Liver (tissue), 9 donors: ENCODE data around the gene OTOG. TPM values are rescaled to one million over a fixed set of nuclear protein-coding genes. Genes with fewer than 3 reads are reported as not detected.

Experiments
- DNase-seq: peaks from one replicate; pipeline ENCODE4 v3.0.0-alpha.2; 2017; ENCODE audit warnings: low spot score
- H3K27ac ChIP-seq, 2 donors: one replicate each; pipeline ENCODE4 v1.7.0; 2013; ENCODE audit warnings: inconsistent platforms in 2 of 2, low read length in 2 of 2, control low read depth in 1 of 2, low read depth in 1 of 2, mild to moderate bottlenecking in 1 of 2
- H3K27me3 ChIP-seq, 4 donors: one replicate each; pipeline versions ENCODE4 v1.6.1 to v1.7.0; 2013; ENCODE audit warnings: low read length in 3 of 4, inconsistent platforms in 1 of 4, mild to moderate bottlenecking in 1 of 4, moderate library complexity in 1 of 4; ENCODE audit not compliant: control insufficient read depth in 4 of 4, insufficient read depth in 4 of 4
- H3K36me3 ChIP-seq, 4 donors: one replicate each; pipeline versions ENCODE4 v1.6.1 to v1.7.0; 2013; ENCODE audit warnings: low read length in 3 of 4, mild to moderate bottlenecking in 3 of 4, low read depth in 1 of 4, moderate library complexity in 1 of 4; ENCODE audit not compliant: control insufficient read depth in 4 of 4, insufficient read depth in 3 of 4
- H3K4me1 ChIP-seq, 4 donors: one replicate each; pipeline versions ENCODE4 v1.6.1 to v1.7.0; 2013; ENCODE audit warnings: low read length in 3 of 4, mild to moderate bottlenecking in 3 of 4, moderate library complexity in 1 of 4; ENCODE audit not compliant: control insufficient read depth in 4 of 4, insufficient read depth in 4 of 4
- H3K4me3 ChIP-seq, 3 donors: one replicate each; pipeline versions ENCODE4 v1.6.1 to v1.7.0; 2013; ENCODE audit warnings: low read length in 3 of 3, control low read depth in 1 of 3, low read depth in 1 of 3, mild to moderate bottlenecking in 1 of 3
- H3K9ac ChIP-seq, 2 donors: one replicate each; pipeline ENCODE4 v1.7.0; 2013; ENCODE audit warnings: low read length in 2 of 2, mild to moderate bottlenecking in 2 of 2, moderate library complexity in 2 of 2, control low read depth in 1 of 2, low read depth in 1 of 2
- H3K9me3 ChIP-seq, 4 donors: one replicate each; pipeline versions ENCODE4 v1.6.1 to v1.7.0; 2013; ENCODE audit warnings: low read length in 3 of 4; ENCODE audit not compliant: control insufficient read depth in 4 of 4
- EGR1 ChIP-seq, 2 donors: IDR thresholded peaks; 2 replicates each; pipeline ENCODE4 v1.6.1; 2016 to 2018; ENCODE audit warnings: antibody characterized with exemption in 2 of 2, low read depth in 2 of 2
- FOXA1 ChIP-seq: IDR thresholded peaks from 2 replicates; pipeline ENCODE4 v1.6.1; 2016; ENCODE audit warnings: antibody characterized with exemption
- FOXA2 ChIP-seq: IDR thresholded peaks from 2 replicates; pipeline ENCODE4 v1.6.1; 2016; ENCODE audit warnings: antibody characterized with exemption
- GABPA ChIP-seq, 2 donors: IDR thresholded peaks in 1 of 2; conservative IDR thresholded peaks in 1 of 2; 2 replicates each; pipeline ENCODE4 v1.6.1; 2016; ENCODE audit warnings: antibody characterized with exemption in 2 of 2, mild to moderate bottlenecking in 1 of 2, moderate library complexity in 1 of 2
- HNF4A ChIP-seq, 2 donors: conservative IDR thresholded peaks; 2 replicates each; pipeline ENCODE4 v1.6.1; 2016; ENCODE audit warnings: antibody characterized with exemption in 2 of 2, mild to moderate bottlenecking in 2 of 2
- HNF4G ChIP-seq: IDR thresholded peaks from 2 replicates; pipeline ENCODE4 v1.6.1; 2016; ENCODE audit warnings: antibody characterized with exemption
- JUND ChIP-seq, 2 donors: IDR thresholded peaks; 2 replicates each; pipeline ENCODE4 v1.6.1; 2016; ENCODE audit warnings: antibody characterized with exemption in 2 of 2
- NR2F2 ChIP-seq: IDR thresholded peaks from 2 replicates; pipeline ENCODE4 v1.6.1; 2016; ENCODE audit warnings: antibody characterized with exemption
- RAD21 ChIP-seq, 2 donors: IDR thresholded peaks; 2 replicates each; pipeline ENCODE4 v1.6.1; 2016; ENCODE audit warnings: antibody characterized with exemption in 2 of 2, mild to moderate bottlenecking in 2 of 2
- RXRA ChIP-seq, 2 donors: IDR thresholded peaks; 2 replicates each; pipeline ENCODE4 v1.6.1; 2017 to 2018; ENCODE audit warnings: antibody characterized with exemption in 2 of 2, mild to moderate bottlenecking in 1 of 2
- SP1 ChIP-seq: IDR thresholded peaks from 2 replicates; pipeline ENCODE4 v1.6.1; 2018; ENCODE audit warnings: antibody characterized with exemption, mild to moderate bottlenecking
- TAF1 ChIP-seq: conservative IDR thresholded peaks from 2 replicates; pipeline ENCODE4 v1.6.1; 2016; ENCODE audit warnings: antibody characterized with exemption, mild to moderate bottlenecking
- YY1 ChIP-seq: IDR thresholded peaks from 2 replicates; pipeline ENCODE4 v1.6.1; 2016; ENCODE audit warnings: antibody characterized with exemption, mild to moderate bottlenecking
- ZBTB33 ChIP-seq: IDR thresholded peaks from 2 replicates; pipeline ENCODE4 v1.6.1; 2016; ENCODE audit warnings: antibody characterized with exemption
- WGBS: extraction: QIAGEN DNeasy Blood & Tissue Kit; methylation state at CpG from one replicate; pipeline ENCODE4 v1.1.7; 2013; 5-methylcytosine and 5-hydroxymethylcytosine counted together
- polyA plus RNA-seq, 2 donors: library from polyadenylated mRNA; stranded (reverse) in 1 of 2; unstranded in 1 of 2; fragments of 200-250 nt in 1 of 2; fragments of >200 nt in 1 of 2; fragmentation: Nextera tagmentation in 1 of 2; extraction: Ambion mirVana in 1 of 2; gene quantifications; one replicate each; pipeline versions ENCODE4 v1.2.1 to v1.2.3, GENCODE V29; 2013 to 2015
- total RNA-seq, 2 donors: library from RNA; depleted of rRNA; stranded (reverse); fragments of >200 nt; gene quantifications; one replicate each; pipeline ENCODE4 v1.2.3, GENCODE V29; 2014
- TF ChIP-seq, protein P1 (sequence below): IDR thresholded peaks from 2 replicates; pipeline ENCODE4 v1.6.1; 2016; ENCODE audit warnings: antibody characterized with exemption, mild to moderate bottlenecking
- TF ChIP-seq, protein P2 (sequence below): IDR thresholded peaks from 2 replicates; pipeline ENCODE4 v1.6.1; 2016; ENCODE audit warnings: antibody characterized with exemption
- TF ChIP-seq, protein P3 (sequence below): fragments of 150-350 bp; IDR thresholded peaks from 2 replicates; pipeline ENCODE4 v1.5.1; 2017; ENCODE audit warnings: improper control_type of control experiment, low read depth, low read length; ENCODE audit not compliant: missing input control
- TF ChIP-seq, protein P4 (sequence below): IDR thresholded peaks from 2 replicates; pipeline ENCODE4 v1.6.1; 2016; ENCODE audit warnings: antibody characterized with exemption
- donor health status: healthy.
- donor health status: healthy.
- donor health status: healthy.
- donor health status: healthy.
- donor health status: healthy.

Gene OTOG
- total and polyA plus RNA-seq, 4 donors, result not detected

DNA sequence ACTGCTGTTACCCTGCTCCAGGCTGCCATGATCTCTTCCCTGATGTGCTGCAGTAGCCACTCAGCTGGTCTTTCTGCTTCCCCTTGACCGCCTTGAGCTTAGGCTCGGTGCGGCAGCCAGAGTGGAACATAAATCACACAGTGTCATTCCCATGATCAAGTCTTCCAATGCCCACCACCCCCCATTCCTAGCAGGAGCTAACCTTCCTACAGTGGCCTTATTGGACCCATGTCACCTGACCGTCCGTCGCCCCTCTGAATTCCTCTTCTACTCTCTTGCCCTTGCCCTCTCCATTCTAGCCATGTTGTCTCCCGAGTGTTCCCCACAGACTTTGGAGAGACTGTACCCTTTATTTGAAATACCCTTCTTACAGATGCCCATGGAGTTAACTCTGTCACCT is 43.4 kb downstream of the OTOG start:
- Histone ChIP-seq H3K27me3 (no peaks in the 10 kb centered on the region), H3K4me1 (no peaks in the 10 kb centered on the region), H3K36me3 (no peaks in the 10 kb centered on the region), H3K9me3 (no peaks in the 10 kb centered on the region), H3K4me3 (no peak overlapping the region), H3K9ac (no peak overlapping the region), H3K27ac (no peak overlapping the region)
- TF ChIP-seq FOXA1 (no peak), EGR1 (IDR thresholded peaks at IDR 0.05; ENCODE audit: low read depth in 2 of 2) (no peak), NR2F2 (no peak), GABPA (IDR thresholded peaks at IDR 0.05 in 1 of 2, conservative IDR thresholded peaks at IDR 0.05 in 1 of 2) (no peak), RXRA (IDR thresholded peaks at IDR 0.05) (no peak), TAF1 (no peak), YY1 (no peak), JUND (IDR thresholded peaks at IDR 0.05) (no peak), HNF4A (conservative IDR thresholded peaks at IDR 0.05) (no peak), SP1 (no peak), RAD21 (IDR thresholded peaks at IDR 0.05) (no peak), ZBTB33 (no peak), FOXA2 (no peak), HNF4G (no peak)
- TF ChIP-seq, protein P1, sequence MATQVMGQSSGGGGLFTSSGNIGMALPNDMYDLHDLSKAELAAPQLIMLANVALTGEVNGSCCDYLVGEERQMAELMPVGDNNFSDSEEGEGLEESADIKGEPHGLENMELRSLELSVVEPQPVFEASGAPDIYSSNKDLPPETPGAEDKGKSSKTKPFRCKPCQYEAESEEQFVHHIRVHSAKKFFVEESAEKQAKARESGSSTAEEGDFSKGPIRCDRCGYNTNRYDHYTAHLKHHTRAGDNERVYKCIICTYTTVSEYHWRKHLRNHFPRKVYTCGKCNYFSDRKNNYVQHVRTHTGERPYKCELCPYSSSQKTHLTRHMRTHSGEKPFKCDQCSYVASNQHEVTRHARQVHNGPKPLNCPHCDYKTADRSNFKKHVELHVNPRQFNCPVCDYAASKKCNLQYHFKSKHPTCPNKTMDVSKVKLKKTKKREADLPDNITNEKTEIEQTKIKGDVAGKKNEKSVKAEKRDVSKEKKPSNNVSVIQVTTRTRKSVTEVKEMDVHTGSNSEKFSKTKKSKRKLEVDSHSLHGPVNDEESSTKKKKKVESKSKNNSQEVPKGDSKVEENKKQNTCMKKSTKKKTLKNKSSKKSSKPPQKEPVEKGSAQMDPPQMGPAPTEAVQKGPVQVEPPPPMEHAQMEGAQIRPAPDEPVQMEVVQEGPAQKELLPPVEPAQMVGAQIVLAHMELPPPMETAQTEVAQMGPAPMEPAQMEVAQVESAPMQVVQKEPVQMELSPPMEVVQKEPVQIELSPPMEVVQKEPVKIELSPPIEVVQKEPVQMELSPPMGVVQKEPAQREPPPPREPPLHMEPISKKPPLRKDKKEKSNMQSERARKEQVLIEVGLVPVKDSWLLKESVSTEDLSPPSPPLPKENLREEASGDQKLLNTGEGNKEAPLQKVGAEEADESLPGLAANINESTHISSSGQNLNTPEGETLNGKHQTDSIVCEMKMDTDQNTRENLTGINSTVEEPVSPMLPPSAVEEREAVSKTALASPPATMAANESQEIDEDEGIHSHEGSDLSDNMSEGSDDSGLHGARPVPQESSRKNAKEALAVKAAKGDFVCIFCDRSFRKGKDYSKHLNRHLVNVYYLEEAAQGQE, result no peak
- TF ChIP-seq, protein P2, sequence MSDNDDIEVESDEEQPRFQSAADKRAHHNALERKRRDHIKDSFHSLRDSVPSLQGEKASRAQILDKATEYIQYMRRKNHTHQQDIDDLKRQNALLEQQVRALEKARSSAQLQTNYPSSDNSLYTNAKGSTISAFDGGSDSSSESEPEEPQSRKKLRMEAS, result no peak
- TF ChIP-seq, protein P3, sequence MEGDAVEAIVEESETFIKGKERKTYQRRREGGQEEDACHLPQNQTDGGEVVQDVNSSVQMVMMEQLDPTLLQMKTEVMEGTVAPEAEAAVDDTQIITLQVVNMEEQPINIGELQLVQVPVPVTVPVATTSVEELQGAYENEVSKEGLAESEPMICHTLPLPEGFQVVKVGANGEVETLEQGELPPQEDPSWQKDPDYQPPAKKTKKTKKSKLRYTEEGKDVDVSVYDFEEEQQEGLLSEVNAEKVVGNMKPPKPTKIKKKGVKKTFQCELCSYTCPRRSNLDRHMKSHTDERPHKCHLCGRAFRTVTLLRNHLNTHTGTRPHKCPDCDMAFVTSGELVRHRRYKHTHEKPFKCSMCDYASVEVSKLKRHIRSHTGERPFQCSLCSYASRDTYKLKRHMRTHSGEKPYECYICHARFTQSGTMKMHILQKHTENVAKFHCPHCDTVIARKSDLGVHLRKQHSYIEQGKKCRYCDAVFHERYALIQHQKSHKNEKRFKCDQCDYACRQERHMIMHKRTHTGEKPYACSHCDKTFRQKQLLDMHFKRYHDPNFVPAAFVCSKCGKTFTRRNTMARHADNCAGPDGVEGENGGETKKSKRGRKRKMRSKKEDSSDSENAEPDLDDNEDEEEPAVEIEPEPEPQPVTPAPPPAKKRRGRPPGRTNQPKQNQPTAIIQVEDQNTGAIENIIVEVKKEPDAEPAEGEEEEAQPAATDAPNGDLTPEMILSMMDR, result no peak
- TF ChIP-seq, protein P4, sequence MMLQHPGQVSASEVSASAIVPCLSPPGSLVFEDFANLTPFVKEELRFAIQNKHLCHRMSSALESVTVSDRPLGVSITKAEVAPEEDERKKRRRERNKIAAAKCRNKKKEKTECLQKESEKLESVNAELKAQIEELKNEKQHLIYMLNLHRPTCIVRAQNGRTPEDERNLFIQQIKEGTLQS, result no peak
- no peak for DNase-seq
- WGBS, result 91% methylated on average over 7 of the region's 7 CpGs
